HCT116 (cell line): Measurements from ENCODE around the gene RPL31. TPM values are rescaled to one million over a fixed set of nuclear protein-coding genes. Genes with fewer than 3 reads are reported as not detected.
A peak's percentile ranks its signal among the peaks of the same experiment; 100 is the strongest.

Source experiments
- ATAC-seq: fragments of 200-7000 bp; cut with Tn5 transposase; 2 replicates; pipeline ENCODE4 v1.9.1; 2020; ENCODE audit warnings: mild to moderate bottlenecking, moderate library complexity
- BruUV-seq: library from RNA; stranded (reverse); fragments of 400-500 nt; replicated peaks from 2 replicates; lab custom pipeline; 2021; lab: Mats Ljungman, UMichigan
- CTCF ChIA-PET: fragments of 300-600 bp; sonication (Branson Sonifier 250); formaldehyde crosslinking; loops from one replicate; lab custom pipeline; 2021; ENCODE audit warnings: antibody characterized with exemption; lab: Charles Lee
- POLR2A ChIA-PET: fragments of 300-600, 350-600 bp; sonication (Branson Sonifier 250); formaldehyde crosslinking; loops from one replicate; lab custom pipeline; 2021; ENCODE audit warnings: antibody characterized with exemption; lab: Charles Lee
- RAD21 ChIA-PET, 2 experiments: fragments of 300-600 bp; sonication (Branson Sonifier 250); formaldehyde crosslinking; loops; one replicate each; lab custom pipeline; 2023; ENCODE audit warnings: low total read pairs in 2 of 2; ENCODE audit not compliant: uncharacterized antibody in 2 of 2, unreplicated experiment in 2 of 2, low non-redundant PET in 1 of 2; lab: Charles Lee
- DNase-seq: peaks from one replicate; pipeline ENCODE4 v3.0.0-alpha.2; 2010; ENCODE audit warnings: low read depth, low spot score
- H2AFZ ChIP-seq: fragments of 200-600 bp; shearing (Covaris generic), sonication (generic); 2 replicates; pipeline ENCODE4 v1.6.1; 2017; ENCODE audit warnings: low read depth, mixed run types, mixed read lengths, antibody characterized with exemption, low read length; ENCODE audit not compliant: poor library complexity, severe bottlenecking
- H3K27ac ChIP-seq: 2 replicates; pipeline ENCODE4 v1.5.1; 2012; ENCODE audit warnings: low read depth, low read length
- H3K27me3 ChIP-seq: fragments of 200-600 bp; sonication (generic); 2 replicates; pipeline ENCODE4 v1.6.1; 2016; ENCODE audit warnings: mixed run types, low read length, mixed read lengths; ENCODE audit not compliant: insufficient read depth
- H3K36me3 ChIP-seq, 2 experiments: fragments of 200-500 bp in 1 of 2; fragments of 200-600 bp in 1 of 2; sonication (Bioruptor generic) in 1 of 2; sonication (generic) in 1 of 2; 2 replicates each; pipeline versions ENCODE4 v1.5.1 to v1.6.1; 2014 to 2016; ENCODE audit warnings: low read length in 2 of 2, inconsistent platforms in 1 of 2, mixed read lengths in 1 of 2, mixed run types in 1 of 2; ENCODE audit not compliant: insufficient read depth in 2 of 2, control insufficient read depth in 1 of 2
- H3K4me1 ChIP-seq, 2 experiments: fragments of 200-600 bp in 1 of 2; sonication (generic) in 1 of 2; 2 replicates each; pipeline versions ENCODE4 v1.5.1 to v1.6.1; 2012 to 2017; ENCODE audit warnings: low read length in 2 of 2, inconsistent platforms in 1 of 2, mild to moderate bottlenecking in 1 of 2, mixed read lengths in 1 of 2, mixed run types in 1 of 2, moderate library complexity in 1 of 2; ENCODE audit not compliant: insufficient read depth in 2 of 2, control insufficient read depth in 1 of 2
- H3K4me2 ChIP-seq: fragments of 200-600 bp; sonication (generic); 2 replicates; pipeline ENCODE4 v1.6.1; 2017; ENCODE audit warnings: mixed run types, low read length, mixed read lengths
- H3K4me3 ChIP-seq, 2 experiments: fragments of 200-600 bp in 1 of 2; sonication (generic) in 1 of 2; replicated peaks in 1 of 2; 2 replicates each; pipeline ENCODE4 v1.5.1; 2011 to 2016; ENCODE audit warnings: low read length in 2 of 2, control low read depth in 1 of 2, low read depth in 1 of 2, mild to moderate bottlenecking in 1 of 2, mixed read lengths in 1 of 2, mixed run types in 1 of 2
- H3K79me2 ChIP-seq: fragments of 200-600 bp; sonication (generic); 2 replicates; pipeline ENCODE4 v1.6.1; 2017; ENCODE audit warnings: mild to moderate bottlenecking, mixed run types, low read length, moderate library complexity, mixed read lengths; ENCODE audit not compliant: insufficient read depth
- H3K9ac ChIP-seq: fragments of 200-600 bp; sonication (generic); 2 replicates; pipeline ENCODE4 v1.6.1; 2016; ENCODE audit warnings: low read length, mixed read lengths
- H3K9me2 ChIP-seq: fragments of 200-600 bp; sonication (generic), shearing (Covaris generic); 2 replicates; pipeline ENCODE4 v1.6.1; 2017; ENCODE audit warnings: mixed run types, mild to moderate bottlenecking, moderate library complexity; ENCODE audit not compliant: insufficient read depth
- H3K9me3 ChIP-seq, 2 experiments: fragments of 200-500 bp in 1 of 2; fragments of 200-600 bp in 1 of 2; sonication (Bioruptor generic) in 1 of 2; sonication (generic) in 1 of 2; 2 replicates each; pipeline ENCODE4 v1.6.1; 2014 to 2017; ENCODE audit warnings: low read length in 2 of 2, mixed read lengths in 2 of 2, inconsistent platforms in 1 of 2, low read depth in 1 of 2, mild to moderate bottlenecking in 1 of 2, mixed run types in 1 of 2, moderate library complexity in 1 of 2; ENCODE audit not compliant: control insufficient read depth in 1 of 2, insufficient read depth in 1 of 2
- H4K20me1 ChIP-seq: fragments of 200-600 bp; sonication (generic), shearing (Covaris generic); 2 replicates; pipeline ENCODE4 v1.6.1; 2017; ENCODE audit warnings: mixed run types, mild to moderate bottlenecking, moderate library complexity; ENCODE audit not compliant: insufficient read depth
- POLR2AphosphoS5 ChIP-seq: IDR thresholded peaks from 2 replicates; pipeline ENCODE4 v1.6.1; 2011; ENCODE audit warnings: mild to moderate bottlenecking, low read depth, low read length, moderate library complexity
- REST ChIP-seq: IDR thresholded peaks from 2 replicates; pipeline ENCODE4 v1.6.1; 2012; ENCODE audit warnings: low read depth
- SP1 ChIP-seq: IDR thresholded peaks from 2 replicates; pipeline ENCODE4 v1.6.1; 2012; ENCODE audit warnings: low read depth
- ZNF274 ChIP-seq: fragments of 200-500 bp; sonication (Bioruptor generic); IDR thresholded peaks from 2 replicates; pipeline ENCODE4 v1.6.1; 2014; ENCODE audit warnings: mild to moderate bottlenecking, low read depth, low read length, inconsistent platforms
- intact Hi-C: fragments of 100-400 bp; cut with micrococcal nuclease; formaldehyde crosslinking; loops from 2 replicates; pipeline ENCODE4 v1.10.0; 2022
- total RNA-seq: library from RNA; stranded (reverse); gene quantifications from one replicate; pipeline ENCODE4 v1.2.1, GENCODE V29; 2021; ENCODE audit not compliant: unreplicated experiment

RPL31 gene
- total RNA-seq, 1 experiment from 2014 or later, result 1,340 TPM

- no peak overlapping the region for H3K4me3 ChIP-seq
- no TSS peak for BruUV-seq
- peak overlapping the region; percentile 88 for H3K27ac ChIP-seq
- no peak overlapping the region for H3K4me2 ChIP-seq
- H3K79me2 ChIP-seq, result peaks cover 59% of the 10 kb centered on the region
- H3K9me2 ChIP-seq, result no peaks in the 10 kb centered on the region
- no peak for ATAC-seq
- H3K9ac ChIP-seq, result no peak overlapping the region
- CTCF ChIA-PET, result no interaction called here
- H2AFZ ChIP-seq, result no peak overlapping the region
- peaks cover 9 to 19% of the 10 kb centered on the region in 2 experiments for H3K4me1 ChIP-seq
- POLR2A ChIA-PET, result interaction anchor here (0.6 kb wide), 1 partner anchor 409 kb away, joined by 3 read pairs; no protein-coding TSS in a partner anchor
- RAD21 ChIA-PET, result no interaction called here
- TF ChIP-seq ZNF274 (no peak), SP1 (no peak), POLR2AphosphoS5 (peak; percentile 52), REST (no peak)
- TF ChIP-seq, all 23 proteins: peak for 1
- Histone ChIP-seq H3K9me3 (no peaks in the 10 kb centered on the region), H3K36me3 (peaks cover 35 to 60% of the 10 kb centered on the region in 2 experiments), H3K27me3 (no peaks in the 10 kb centered on the region), H4K20me1 (peaks cover 39% of the 10 kb centered on the region; the same call in 1 of the 2 replicates)
- intact Hi-C loops, result loop anchor here (5.0 kb wide), 1 partner anchor 397 kb away; no protein-coding TSS in a partner anchor
- DNase-seq, result no peak
These were observed 2.7 kb downstream of the RPL31 start for GRCh38 chr2:101004620-101005325.
